Mucosa of descending colon (tissue), 3 donors: ENCODE measurements around the gene BNC2. TPM values are rescaled to one million over a fixed set of nuclear protein-coding genes. Genes with fewer than 3 reads are reported as not detected.

Experiments
- ATAC-seq: fragments of 200-7000 bp; cut with Tn5 transposase; one replicate; pipeline ENCODE4 v1.9.1; 2020; ENCODE audit warnings: mild to moderate bottlenecking, moderate library complexity
- DNase-seq, 3 donors: peaks; one replicate each; pipeline ENCODE4 v3.0.0-alpha.2; 2020
- H3K36me3 ChIP-seq: fragments of 200-600 bp; one replicate; pipeline ENCODE4 v1.8.0; 2021; ENCODE audit warnings: low read depth, mild to moderate bottlenecking
- H3K4me1 ChIP-seq: fragments of 200-600 bp; one replicate; pipeline ENCODE4 v1.8.0; 2021; ENCODE audit warnings: low read depth, mild to moderate bottlenecking
- H3K4me3 ChIP-seq: fragments of 200-600 bp; one replicate; pipeline ENCODE4 v1.8.0; 2021; ENCODE audit warnings: mild to moderate bottlenecking
- H3K9me3 ChIP-seq: fragments of 200-600 bp; one replicate; pipeline ENCODE4 v1.8.0; 2021; ENCODE audit warnings: mild to moderate bottlenecking
- intact Hi-C, 2 donors: fragments of 100-400 bp; cut with DNase I in 1 of 2; cut with micrococcal nuclease in 1 of 2; formaldehyde crosslinking; loops; one replicate each; pipeline versions ENCODE4 v1.11.0 to v1.11.1; 2022; cut with DNase I, micrococcal nuclease
- total RNA-seq, 3 donors: library from RNA; stranded (reverse); fragmentation: NEBNext Ultra II Directional in 2 of 3; extraction: Animal tissue kit (Norgen Biotek cat#: 25700) in 2 of 3; gene quantifications; one replicate each; pipeline versions ENCODE4 v1.2.1 to v1.2.4, GENCODE V29; 2021 to 2023
- TF ChIP-seq, protein P1 (sequence below): fragments of 200-600 bp; IDR thresholded peaks from one replicate; pipeline ENCODE4 v1.8.0; 2022; ENCODE audit warnings: antibody characterized with exemption, mild to moderate bottlenecking
- donor health status: DM: no; HTN: no; CAD: no; lungs with moderate emphysema.
- donor health status: DM: no; HTN: no; CAD: no.
- donor health status: DM: no; HTN: yes; CAD: no.

Gene BNC2
- total RNA-seq, 3 donors from 2014 or later = 8.2 to 192 (median 12.0) TPM

- DNase-seq = no peak
- Histone ChIP-seq H3K4me1 (no peaks in the 10 kb centered on the region), H3K9me3 (no peaks in the 10 kb centered on the region), H3K4me3 (no peak overlapping the region), H3K36me3 (no peaks in the 10 kb centered on the region)
- ATAC-seq = no peak
- TF ChIP-seq, protein P1, sequence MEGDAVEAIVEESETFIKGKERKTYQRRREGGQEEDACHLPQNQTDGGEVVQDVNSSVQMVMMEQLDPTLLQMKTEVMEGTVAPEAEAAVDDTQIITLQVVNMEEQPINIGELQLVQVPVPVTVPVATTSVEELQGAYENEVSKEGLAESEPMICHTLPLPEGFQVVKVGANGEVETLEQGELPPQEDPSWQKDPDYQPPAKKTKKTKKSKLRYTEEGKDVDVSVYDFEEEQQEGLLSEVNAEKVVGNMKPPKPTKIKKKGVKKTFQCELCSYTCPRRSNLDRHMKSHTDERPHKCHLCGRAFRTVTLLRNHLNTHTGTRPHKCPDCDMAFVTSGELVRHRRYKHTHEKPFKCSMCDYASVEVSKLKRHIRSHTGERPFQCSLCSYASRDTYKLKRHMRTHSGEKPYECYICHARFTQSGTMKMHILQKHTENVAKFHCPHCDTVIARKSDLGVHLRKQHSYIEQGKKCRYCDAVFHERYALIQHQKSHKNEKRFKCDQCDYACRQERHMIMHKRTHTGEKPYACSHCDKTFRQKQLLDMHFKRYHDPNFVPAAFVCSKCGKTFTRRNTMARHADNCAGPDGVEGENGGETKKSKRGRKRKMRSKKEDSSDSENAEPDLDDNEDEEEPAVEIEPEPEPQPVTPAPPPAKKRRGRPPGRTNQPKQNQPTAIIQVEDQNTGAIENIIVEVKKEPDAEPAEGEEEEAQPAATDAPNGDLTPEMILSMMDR = no peak
- intact Hi-C loops = no loop called here
Observed at GRCh38 chr9:16377311-16377710, 493.2 kb downstream of the BNC2 start.

GRCh38 chr9:16371306-16371705 lies 499.2 kb downstream of the BNC2 start:
- Histone ChIP-seq H3K4me3 (no peak overlapping the region), H3K4me1 (no peaks in the 10 kb centered on the region), H3K9me3 (no peaks in the 10 kb centered on the region), H3K36me3 (no peaks in the 10 kb centered on the region)
- TF ChIP-seq, protein P1 = no peak
- DNase-seq (no peak), ATAC-seq (no peak)
- intact Hi-C loops = no loop called here

DNA sequence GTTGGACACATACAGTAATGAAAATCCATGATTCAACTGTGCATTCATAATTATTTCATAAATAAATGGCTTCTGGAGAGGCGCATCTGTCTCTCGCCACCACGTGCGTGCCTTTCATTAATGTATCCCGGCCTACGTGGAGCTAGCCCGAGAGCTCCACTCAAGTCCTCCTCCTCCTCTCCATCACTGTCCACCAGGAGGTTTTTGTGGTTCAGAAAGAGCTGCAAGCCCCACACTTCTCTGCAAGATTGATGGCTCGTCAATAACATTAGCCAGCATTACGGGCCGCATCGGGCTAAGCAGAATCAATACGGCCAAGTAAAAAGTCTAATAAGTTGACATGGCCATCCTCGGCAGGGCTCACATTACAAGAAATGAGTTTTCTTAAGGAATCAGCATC lies 499.8 kb downstream of the BNC2 start:
- no peak for ATAC-seq
- TF ChIP-seq, protein P1 = no peak
- H3K9me3 ChIP-seq = no peaks in the 10 kb centered on the region
- DNase-seq = no peak
- intact Hi-C loops = no loop called here
- no peak overlapping the region for H3K4me3 ChIP-seq
- H3K36me3 ChIP-seq = no peaks in the 10 kb centered on the region
- H3K4me1 ChIP-seq = no peaks in the 10 kb centered on the region

DNA sequence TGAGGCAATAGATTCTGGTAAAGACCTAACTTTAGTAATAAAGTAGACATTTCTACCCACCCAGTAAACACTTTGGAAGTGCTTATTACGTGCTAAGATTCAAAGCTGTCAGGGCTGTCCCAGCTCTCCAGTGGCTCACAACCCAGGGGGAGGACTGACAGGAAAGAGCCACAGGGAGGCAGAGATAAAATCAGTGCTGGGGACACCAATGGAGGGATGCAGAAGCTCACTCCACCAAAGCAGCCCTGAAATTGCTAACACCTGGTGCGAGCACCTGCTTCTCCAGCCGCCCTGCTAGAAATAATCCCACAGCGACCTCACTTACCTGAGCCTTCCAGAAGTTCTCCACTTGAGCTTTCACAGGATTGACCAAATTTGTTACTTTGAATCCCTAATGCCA lies 501.0 kb downstream of the BNC2 start:
- Histone ChIP-seq H3K4me3 (no peak overlapping the region), H3K4me1 (no peaks in the 10 kb centered on the region), H3K9me3 (no peaks in the 10 kb centered on the region), H3K36me3 (no peaks in the 10 kb centered on the region)
- TF ChIP-seq, protein P1 = no peak
- no peak for DNase-seq
- ATAC-seq = no peak
- intact Hi-C loops = no loop called here

DNA sequence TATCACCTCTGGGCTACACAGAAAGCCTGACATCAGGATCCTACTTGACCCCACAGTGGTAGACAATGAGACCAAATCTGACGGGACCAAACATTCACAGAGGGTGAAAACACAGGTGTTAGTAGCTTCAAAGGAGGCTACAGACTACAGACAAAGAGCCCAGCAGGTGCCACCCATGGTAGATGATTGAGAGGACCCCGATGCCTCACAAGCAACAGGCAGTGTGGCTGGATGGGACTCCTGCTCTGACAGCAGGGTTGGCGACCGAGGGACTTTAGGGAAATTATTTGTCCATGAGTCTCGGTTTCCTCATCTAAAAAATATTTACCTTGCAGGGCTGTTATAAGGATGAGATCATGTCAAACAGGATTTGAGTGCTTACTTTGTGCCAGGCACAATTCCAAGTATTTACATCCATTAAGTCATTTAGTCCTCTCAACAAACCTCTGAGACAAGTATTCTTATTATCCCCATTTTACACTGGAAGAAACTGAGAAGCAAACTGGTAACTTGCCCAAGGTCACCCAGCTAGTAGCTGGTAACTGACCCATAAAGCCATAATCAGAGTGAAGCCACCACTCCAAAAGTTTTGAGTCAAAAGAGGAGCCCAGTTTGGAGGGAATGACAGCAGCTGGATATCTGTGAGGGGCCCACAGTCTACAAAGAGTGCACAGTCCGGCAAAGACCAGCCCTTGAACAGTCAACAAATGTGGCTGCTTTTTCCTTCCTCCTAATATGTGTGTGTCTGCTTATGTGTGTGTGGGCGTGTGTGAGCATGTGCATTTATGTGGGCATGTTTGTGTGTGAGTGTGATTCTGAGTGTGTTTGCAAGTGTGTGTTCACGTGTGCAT lies 502.0 kb downstream of the BNC2 start:
- DNase-seq = no peak

More for the DNA sequence above, 502.0 kb downstream of the BNC2 start:
- Histone ChIP-seq H3K9me3 (no peaks in the 10 kb centered on the region), H3K4me3 (no peak overlapping the region), H3K4me1 (no peaks in the 10 kb centered on the region), H3K36me3 (no peaks in the 10 kb centered on the region)
- no peak for ATAC-seq
- TF ChIP-seq, protein P1 = no peak
- intact Hi-C loops = no loop called here
